T-cell (primary cell): ENCODE results near the gene SEMA3A. TPM values are rescaled to one million over a fixed set of nuclear protein-coding genes. Genes with fewer than 3 reads are reported as not detected.
A peak's percentile ranks its signal among the peaks of the same experiment; 100 is the strongest.

Experiments used
- ATAC-seq, 4 experiments: fragments of 200-7000 bp in 3 of 4; fragments of 150-1000 bp in 1 of 4; cut with Tn5 transposase; replicated peaks in 1 of 4; 1 replicate in 3 of 4; 2 replicates in 1 of 4; pipeline ENCODE4 v1.10.0; 2021; ENCODE audit warnings: moderate library complexity in 3 of 4, mild to moderate bottlenecking in 2 of 4, moderate number of reproducible peaks in 1 of 4
- CTCF ChIA-PET, 2 donors: fragments of 300-600 bp; sonication (Branson Sonifier 250); formaldehyde crosslinking; loops; one replicate each; lab custom pipeline; 2022; ENCODE audit warnings: antibody characterized with exemption in 2 of 2; lab: Charles Lee
- POLR2A ChIA-PET, 2 donors: fragments of 300-600 bp; sonication (Branson Sonifier 250); formaldehyde crosslinking; loops; one replicate each; lab custom pipeline; 2022; ENCODE audit warnings: antibody characterized with exemption in 2 of 2; lab: Charles Lee
- DNase-seq, 35 experiments: peaks; one replicate each; pipeline versions ENCODE4 v3.0.0 to v3.0.0-alpha.2; 2013 to 2023
- H3K27ac ChIP-seq: one replicate; pipeline ENCODE4 v1.5.1; 2013; ENCODE audit warnings: low read length
- H3K27me3 ChIP-seq, 2 experiments: replicated peaks in 1 of 2; 1 replicate in 1 of 2; 2 replicates in 1 of 2; pipeline versions ENCODE4 v1.6.1 to v1.7.0; 2013; ENCODE audit warnings: low read length in 1 of 2, mixed read lengths in 1 of 2; ENCODE audit not compliant: control insufficient read depth in 2 of 2, insufficient read depth in 2 of 2; ENCODE audit errors: extremely low read depth in 1 of 2
- H3K36me3 ChIP-seq, 2 donors: 1 replicate in 1 of 2; 2 replicates in 1 of 2; pipeline versions ENCODE4 v1.6.1 to v1.7.0; 2013; ENCODE audit warnings: low read length in 1 of 2; ENCODE audit not compliant: control insufficient read depth in 2 of 2, insufficient read depth in 1 of 2; ENCODE audit errors: extremely low read depth in 1 of 2
- H3K4me1 ChIP-seq, 2 experiments: 1 replicate in 1 of 2; 2 replicates in 1 of 2; pipeline versions ENCODE4 v1.6.1 to v1.7.0; 2013; ENCODE audit warnings: low read length in 2 of 2, mixed read lengths in 1 of 2; ENCODE audit not compliant: insufficient read depth in 2 of 2, control insufficient read depth in 1 of 2; ENCODE audit errors: extremely low read depth in 1 of 2
- H3K4me3 ChIP-seq, 2 donors: 1 replicate in 1 of 2; 2 replicates in 1 of 2; pipeline versions ENCODE4 v1.5.1 to v1.7.0; 2013; ENCODE audit warnings: mild to moderate bottlenecking in 2 of 2, low read length in 1 of 2, moderate library complexity in 1 of 2; ENCODE audit not compliant: control insufficient read depth in 1 of 2; ENCODE audit errors: extremely low read depth in 1 of 2
- H3K9me3 ChIP-seq: 2 replicates; pipeline ENCODE4 v1.7.0; 2013
- H3K27ac Mint-ChIP-seq, 2 donors: one replicate each; pipeline ENCODE4 v1.8.0; 2020 to 2021; ENCODE audit warnings: mild to moderate bottlenecking in 2 of 2, mixed read lengths in 2 of 2
- H3K27me3 Mint-ChIP-seq, 2 donors: one replicate each; pipeline ENCODE4 v1.8.0; 2021 to 2022; ENCODE audit warnings: mixed read lengths in 2 of 2
- H3K36me3 Mint-ChIP-seq: one replicate; pipeline ENCODE4 v1.8.0; 2021; ENCODE audit warnings: mixed read lengths
- H3K4me1 Mint-ChIP-seq, 3 donors: one replicate each; pipeline ENCODE4 v1.8.0; 2020 to 2022; ENCODE audit warnings: mixed read lengths in 3 of 3, mild to moderate bottlenecking in 1 of 3
- H3K4me3 Mint-ChIP-seq, 3 donors: one replicate each; pipeline ENCODE4 v1.8.0; 2020 to 2022; ENCODE audit warnings: mild to moderate bottlenecking in 3 of 3, mixed read lengths in 3 of 3, moderate library complexity in 3 of 3
- H3K9me3 Mint-ChIP-seq, 3 donors: one replicate each; pipeline ENCODE4 v1.8.0; 2020 to 2022; ENCODE audit warnings: mixed read lengths in 3 of 3
- WGBS: methylation state at CpG from one replicate; pipeline ENCODE4 v1.1.5; 2013; ENCODE audit warnings: missing lambda C conversion rate; ENCODE audit not compliant: insufficient coverage; 5-methylcytosine and 5-hydroxymethylcytosine counted together
- total RNA-seq, 35 experiments: library from RNA in 6 of 35; stranded (reverse) in 6 of 35; fragments of 120-200 nt in 1 of 35; gene quantifications; one replicate each; pipeline versions ENCODE4 v1.2.1 to v1.2.4 and lab custom pipeline; 2013 to 2026

SEMA3A gene
- total RNA-seq, 5 donors from 2014 or later (not counting 1 experiment from before 2014, with no cell fraction given) = 0.15 to 1.6 (median 0.53) TPM; not detected in 1

GRCh38 chr7:83936056-83936708 is 258.4 kb downstream of the SEMA3A start:
- Mint-ChIP-seq H3K27ac (no peak overlapping the region), H3K36me3 (no peaks in the 10 kb centered on the region), H3K4me1 (peaks cover 0 to 5% (median 0%) of the 10 kb centered on the region in 3 donors), H3K4me3 (no peak overlapping the region), H3K9me3 (no peaks in the 10 kb centered on the region), H3K27me3 (peaks cover 0 to 2% of the 10 kb centered on the region in 2 donors)
- Histone ChIP-seq H3K4me1 (no peaks in the 10 kb centered on the region), H3K9me3 (no peaks in the 10 kb centered on the region), H3K27me3 (no peaks in the 10 kb centered on the region), H3K27ac (no peak overlapping the region), H3K4me3 (no peak overlapping the region), H3K36me3 (no peaks in the 10 kb centered on the region)
- ChIA-PET CTCF (interaction anchor here (0.6 to 2.9 kb wide), 17 partner anchors 9 to 1652 kb away, joined by 3 to 30 read pairs (median 3); no protein-coding TSS in a partner anchor), POLR2A (interaction anchor here in 1 of 2 donors (0.8 kb wide), 1 partner anchor 1090 kb away, joined by 3 read pairs; no protein-coding TSS in a partner anchor)
- WGBS = no CpG with 5 or more reads among the region's 5 CpGs
- DNase-seq (peak in 30 of 35 experiments; percentile 3 to 68 (median 26)), ATAC-seq (peak in 2 of 4 experiments; percentile 45 to 64)

GRCh38 chr7:83934118-83934734 is 260.4 kb downstream of the SEMA3A start:
- no peak overlapping the region for H3K4me3 ChIP-seq
- peaks cover 0 to 5% (median 0%) of the 10 kb centered on the region in 3 donors for H3K4me1 Mint-ChIP-seq
- H3K36me3 Mint-ChIP-seq = no peaks in the 10 kb centered on the region
- no peak overlapping the region for H3K27ac Mint-ChIP-seq
- no peak for DNase-seq
- H3K9me3 Mint-ChIP-seq = no peaks in the 10 kb centered on the region
- H3K4me3 Mint-ChIP-seq = no peak overlapping the region
- ChIA-PET POLR2A (interaction anchor here in 1 of 2 donors (0.6 kb wide), 1 partner anchor 48 kb away, joined by 3 read pairs; no protein-coding TSS in a partner anchor), CTCF (interaction anchor here (0.6 to 1.2 kb wide), 6 partner anchors 79 to 1630 kb away, joined by 3 to 5 read pairs (median 4); no protein-coding TSS in a partner anchor)
- H3K4me1 ChIP-seq = no peaks in the 10 kb centered on the region
- H3K27me3 Mint-ChIP-seq = peaks cover 0 to 2% of the 10 kb centered on the region in 2 donors
- no peaks in the 10 kb centered on the region for H3K27me3 ChIP-seq
- WGBS = no CpG with 5 or more reads among the region's 1 CpG
- no peak overlapping the region for H3K27ac ChIP-seq
- no peaks in the 10 kb centered on the region for H3K9me3 ChIP-seq
- no peaks in the 10 kb centered on the region for H3K36me3 ChIP-seq
- ATAC-seq = no peak

DNA sequence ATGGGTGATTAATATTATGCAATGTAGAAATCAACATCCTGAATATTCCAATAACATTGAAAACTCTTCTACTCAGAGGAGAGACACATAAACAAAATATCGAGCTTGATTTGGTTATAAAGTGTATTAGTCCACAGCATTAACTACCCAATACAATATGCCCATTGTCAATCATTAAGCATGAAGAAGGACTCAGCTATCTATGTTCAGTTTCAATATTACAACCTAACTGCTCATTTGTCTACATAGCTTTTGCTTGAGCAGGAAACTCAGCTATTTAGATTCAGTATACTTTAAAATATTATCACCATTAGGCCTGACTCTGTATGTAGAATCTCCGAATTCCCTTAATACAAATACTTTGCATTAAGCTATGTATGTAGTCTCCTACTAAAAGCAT is 262.6 kb downstream of the SEMA3A start:
- DNase-seq (no peak), ATAC-seq (no peak)
- H3K27ac ChIP-seq = no peak overlapping the region
- Mint-ChIP-seq H3K4me3 (no peak overlapping the region), H3K36me3 (no peaks in the 10 kb centered on the region), H3K4me1 (peaks cover 0 to 5% (median 0%) of the 10 kb centered on the region in 3 donors), H3K27me3 (peaks cover 0 to 2% of the 10 kb centered on the region in 2 donors), H3K27ac (no peak overlapping the region), H3K9me3 (no peaks in the 10 kb centered on the region)
- H3K36me3 ChIP-seq = no peaks in the 10 kb centered on the region
- CTCF ChIA-PET = interaction anchor here (0.5 to 1.3 kb wide), 5 partner anchors 15 to 1093 kb away, joined by 3 to 4 read pairs (median 3); no protein-coding TSS in a partner anchor
- H3K9me3 ChIP-seq = no peaks in the 10 kb centered on the region
- no peaks in the 10 kb centered on the region for H3K4me1 ChIP-seq
- H3K4me3 ChIP-seq = no peak overlapping the region
- POLR2A ChIA-PET = no interaction called here
- no peaks in the 10 kb centered on the region for H3K27me3 ChIP-seq
- no CpG with 5 or more reads among the region's 2 CpGs for WGBS

- 80% methylated on average over 1 of the region's 2 CpGs for WGBS
- CTCF ChIA-PET = no interaction called here
These were observed 264.3 kb downstream of the SEMA3A start for GRCh38 chr7:83930262-83930661.

GRCh38 chr7:83925860-83926259 is 268.7 kb downstream of the SEMA3A start:
- no peaks in the 10 kb centered on the region for H3K27me3 ChIP-seq
- no peaks in the 10 kb centered on the region for H3K27me3 Mint-ChIP-seq
- no peaks in the 10 kb centered on the region for H3K9me3 Mint-ChIP-seq
- H3K27ac ChIP-seq = no peak overlapping the region
- H3K4me1 ChIP-seq = no peaks in the 10 kb centered on the region
- H3K36me3 ChIP-seq = no peaks in the 10 kb centered on the region
- DNase-seq (no peak), ATAC-seq (no peak)
- H3K9me3 ChIP-seq = no peaks in the 10 kb centered on the region
- no peak overlapping the region for H3K4me3 Mint-ChIP-seq
- H3K4me3 ChIP-seq = no peak overlapping the region
- no peaks in the 10 kb centered on the region for H3K4me1 Mint-ChIP-seq
- no CpG with 5 or more reads among the region's 1 CpG for WGBS
- H3K27ac Mint-ChIP-seq = no peak overlapping the region
- H3K36me3 Mint-ChIP-seq = no peaks in the 10 kb centered on the region
- CTCF ChIA-PET = interaction anchor here in 1 of 2 donors (1.2 kb wide), 1 partner anchor 10 kb away, joined by 5 read pairs; no protein-coding TSS in a partner anchor
- POLR2A ChIA-PET = no interaction called here

More at GRCh38 chr7:83930262-83930661, 264.3 kb downstream of the SEMA3A start:
- ATAC-seq (no peak), DNase-seq (no peak)
- Mint-ChIP-seq H3K9me3 (no peaks in the 10 kb centered on the region), H3K4me3 (no peak overlapping the region), H3K36me3 (no peaks in the 10 kb centered on the region), H3K27me3 (no peaks in the 10 kb centered on the region), H3K27ac (no peak overlapping the region), H3K4me1 (no peaks in the 10 kb centered on the region)
- Histone ChIP-seq H3K9me3 (no peaks in the 10 kb centered on the region), H3K4me3 (no peak overlapping the region), H3K36me3 (no peaks in the 10 kb centered on the region), H3K27me3 (no peaks in the 10 kb centered on the region), H3K27ac (no peak overlapping the region), H3K4me1 (no peaks in the 10 kb centered on the region)
- POLR2A ChIA-PET = no interaction called here

DNA sequence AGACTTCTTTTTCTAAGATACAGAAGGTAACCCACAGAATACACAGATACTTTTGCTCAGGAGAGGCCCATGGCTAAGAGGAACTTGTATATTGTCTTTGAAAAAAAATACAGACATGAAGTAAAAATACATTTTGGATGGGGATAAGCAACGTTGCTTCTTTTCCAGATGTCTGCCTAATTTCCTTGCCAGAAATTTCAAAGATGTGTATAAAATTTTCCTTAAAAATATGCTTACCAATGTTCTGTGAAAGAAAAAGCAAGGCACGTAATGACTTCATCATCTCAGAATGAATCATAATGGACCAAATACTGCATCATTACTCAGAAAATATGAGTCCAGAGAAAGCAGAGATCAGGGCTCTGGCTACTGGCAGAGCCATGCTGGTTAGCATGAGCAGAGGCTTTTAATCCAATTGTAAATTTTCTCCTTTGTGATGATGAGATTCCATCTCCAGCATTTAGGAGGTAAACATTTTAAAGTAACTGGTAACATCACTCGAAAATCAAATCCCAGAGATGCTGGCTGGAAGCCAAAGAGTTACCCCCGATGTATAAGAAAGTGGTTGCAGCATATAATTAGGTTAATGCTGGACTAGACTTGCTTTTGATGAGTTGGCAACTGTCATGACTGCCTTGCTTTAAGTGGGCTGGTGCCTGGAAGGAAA is 272.5 kb downstream of the SEMA3A start:
- Mint-ChIP-seq H3K27me3 (peaks cover 0 to 3% of the 10 kb centered on the region in 2 donors), H3K36me3 (no peaks in the 10 kb centered on the region), H3K4me3 (no peak overlapping the region), H3K9me3 (no peaks in the 10 kb centered on the region), H3K27ac (no peak overlapping the region), H3K4me1 (no peaks in the 10 kb centered on the region)
- no peak overlapping the region for H3K27ac ChIP-seq
- H3K9me3 ChIP-seq = no peaks in the 10 kb centered on the region
- CTCF ChIA-PET = no interaction called here
- no peaks in the 10 kb centered on the region for H3K4me1 ChIP-seq
- H3K4me3 ChIP-seq = no peak overlapping the region
- POLR2A ChIA-PET = no interaction called here
- H3K27me3 ChIP-seq = no peaks in the 10 kb centered on the region
- 57% methylated on average over 1 of the region's 4 CpGs for WGBS
- DNase-seq = no peak
- no peak for ATAC-seq
- no peaks in the 10 kb centered on the region for H3K36me3 ChIP-seq
